ENCODE data around the gene INHBC. TPM values are rescaled to one million over a fixed set of nuclear protein-coding genes. Genes with fewer than 3 reads are reported as not detected.

Gene INHBC
- total and polyA plus RNA-seq, 3 donors from 2014 or later, result 1.8 to 3.1 (median 2.1) TPM

DNA sequence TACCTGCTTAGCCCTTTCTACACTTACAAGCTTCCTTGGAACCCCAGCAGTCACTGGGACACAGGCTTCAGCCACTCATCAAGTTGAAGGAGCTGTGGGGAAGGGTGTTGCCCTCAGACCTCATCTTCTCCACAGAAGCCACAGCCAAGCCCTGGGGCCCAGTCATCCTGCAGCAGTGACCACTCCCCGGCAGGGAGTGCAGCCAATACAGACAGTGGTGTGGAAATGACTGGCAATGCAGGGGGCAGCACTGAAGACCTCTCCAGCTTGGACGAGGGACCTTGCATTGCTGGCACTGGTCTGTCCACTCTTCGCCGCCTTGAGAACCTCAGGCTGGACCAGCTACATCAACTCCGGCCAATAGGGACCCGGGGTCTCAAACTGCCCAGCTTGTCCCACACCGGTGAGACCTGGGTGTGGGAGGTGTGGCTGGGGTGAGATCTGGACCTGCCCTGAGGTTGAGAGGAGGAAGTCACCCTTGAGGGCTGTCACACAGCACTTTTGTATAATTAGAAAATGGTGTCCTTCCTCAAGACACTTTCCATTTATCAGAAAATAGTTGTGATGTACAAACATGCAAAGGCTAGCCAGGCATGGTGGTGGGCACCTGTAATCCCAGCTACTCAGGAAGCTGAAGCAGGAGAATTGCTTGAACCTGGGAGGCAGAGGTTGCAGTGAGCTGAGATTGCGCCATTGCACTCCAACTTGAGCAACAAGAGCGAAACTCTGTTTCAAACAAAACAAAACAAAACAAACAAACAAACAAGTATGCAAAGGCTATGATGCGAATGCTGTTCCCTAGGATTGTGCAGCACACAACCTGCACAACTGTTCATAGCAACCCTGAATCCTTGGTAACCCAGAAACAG, 34.9 kb downstream of the INHBC start:
- no peaks in the 10 kb centered on the region for H3K36me3 ChIP-seq (ENCODE audit: low read depth, missing control alignments)
- TF ChIP-seq, protein P1, sequence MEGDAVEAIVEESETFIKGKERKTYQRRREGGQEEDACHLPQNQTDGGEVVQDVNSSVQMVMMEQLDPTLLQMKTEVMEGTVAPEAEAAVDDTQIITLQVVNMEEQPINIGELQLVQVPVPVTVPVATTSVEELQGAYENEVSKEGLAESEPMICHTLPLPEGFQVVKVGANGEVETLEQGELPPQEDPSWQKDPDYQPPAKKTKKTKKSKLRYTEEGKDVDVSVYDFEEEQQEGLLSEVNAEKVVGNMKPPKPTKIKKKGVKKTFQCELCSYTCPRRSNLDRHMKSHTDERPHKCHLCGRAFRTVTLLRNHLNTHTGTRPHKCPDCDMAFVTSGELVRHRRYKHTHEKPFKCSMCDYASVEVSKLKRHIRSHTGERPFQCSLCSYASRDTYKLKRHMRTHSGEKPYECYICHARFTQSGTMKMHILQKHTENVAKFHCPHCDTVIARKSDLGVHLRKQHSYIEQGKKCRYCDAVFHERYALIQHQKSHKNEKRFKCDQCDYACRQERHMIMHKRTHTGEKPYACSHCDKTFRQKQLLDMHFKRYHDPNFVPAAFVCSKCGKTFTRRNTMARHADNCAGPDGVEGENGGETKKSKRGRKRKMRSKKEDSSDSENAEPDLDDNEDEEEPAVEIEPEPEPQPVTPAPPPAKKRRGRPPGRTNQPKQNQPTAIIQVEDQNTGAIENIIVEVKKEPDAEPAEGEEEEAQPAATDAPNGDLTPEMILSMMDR (IDR thresholded peaks at IDR 0.05), result no peak
- TF ChIP-seq POLR2A (IDR thresholded peaks at IDR 0.05), result no peak
- no peaks in the 10 kb centered on the region for H3K27me3 ChIP-seq
- H3K27ac ChIP-seq, result no peak overlapping the region
- no peaks in the 10 kb centered on the region for H3K9me3 ChIP-seq
- intact Hi-C loops (cut with DNase I; ENCODE audit: low total_unique reads), result no loop called here
- WGBS, 2 donors, result 85 to 87% methylated on average over 10 of the region's 10 CpGs
- DNase-seq, result no peak
- no peak overlapping the region for H3K4me3 ChIP-seq
- no peaks in the 10 kb centered on the region for H3K4me1 ChIP-seq

DNA sequence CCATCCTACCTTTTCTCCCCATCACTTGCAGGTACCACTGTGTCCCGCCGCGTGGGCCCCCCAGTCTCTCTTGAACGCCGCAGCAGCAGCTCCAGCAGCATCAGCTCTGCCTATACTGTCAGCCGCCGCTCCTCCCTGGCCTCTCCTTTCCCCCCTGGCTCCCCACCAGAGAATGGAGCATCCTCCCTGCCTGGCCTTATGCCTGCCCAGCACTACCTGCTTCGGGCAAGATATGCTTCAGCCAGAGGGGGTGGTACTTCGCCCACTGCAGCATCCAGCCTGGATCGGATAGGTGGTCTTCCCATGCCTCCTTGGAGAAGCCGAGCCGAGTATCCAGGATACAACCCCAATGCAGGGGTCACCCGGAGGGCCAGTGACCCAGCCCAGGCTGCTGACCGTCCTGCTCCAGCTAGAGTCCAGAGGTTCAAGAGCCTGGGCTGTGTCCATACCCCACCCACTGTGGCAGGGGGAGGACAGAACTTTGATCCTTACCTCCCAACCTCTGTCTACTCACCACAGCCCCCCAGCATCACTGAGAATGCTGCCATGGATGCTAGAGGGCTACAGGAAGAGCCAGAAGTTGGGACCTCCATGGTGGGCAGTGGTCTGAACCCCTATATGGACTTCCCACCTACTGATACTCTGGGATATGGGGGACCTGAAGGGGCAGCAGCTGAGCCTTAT, 35.8 kb downstream of the INHBC start:
- DNase-seq, result no peak
- 84 to 91% methylated on average over 11 to 14 of the region's 14 CpGs for WGBS, 2 donors
- TF ChIP-seq, protein P1 (IDR thresholded peaks at IDR 0.05), result no peak
- TF ChIP-seq POLR2A (IDR thresholded peaks at IDR 0.05), result no peak
- Histone ChIP-seq H3K4me3 (no peak overlapping the region), H3K9me3 (no peaks in the 10 kb centered on the region), H3K27ac (no peak overlapping the region), H3K27me3 (no peaks in the 10 kb centered on the region), H3K36me3 (ENCODE audit: low read depth, missing control alignments) (no peaks in the 10 kb centered on the region), H3K4me1 (peaks cover 4% of the 10 kb centered on the region)
- intact Hi-C loops (cut with DNase I; ENCODE audit: low total_unique reads), result no loop called here

DNA sequence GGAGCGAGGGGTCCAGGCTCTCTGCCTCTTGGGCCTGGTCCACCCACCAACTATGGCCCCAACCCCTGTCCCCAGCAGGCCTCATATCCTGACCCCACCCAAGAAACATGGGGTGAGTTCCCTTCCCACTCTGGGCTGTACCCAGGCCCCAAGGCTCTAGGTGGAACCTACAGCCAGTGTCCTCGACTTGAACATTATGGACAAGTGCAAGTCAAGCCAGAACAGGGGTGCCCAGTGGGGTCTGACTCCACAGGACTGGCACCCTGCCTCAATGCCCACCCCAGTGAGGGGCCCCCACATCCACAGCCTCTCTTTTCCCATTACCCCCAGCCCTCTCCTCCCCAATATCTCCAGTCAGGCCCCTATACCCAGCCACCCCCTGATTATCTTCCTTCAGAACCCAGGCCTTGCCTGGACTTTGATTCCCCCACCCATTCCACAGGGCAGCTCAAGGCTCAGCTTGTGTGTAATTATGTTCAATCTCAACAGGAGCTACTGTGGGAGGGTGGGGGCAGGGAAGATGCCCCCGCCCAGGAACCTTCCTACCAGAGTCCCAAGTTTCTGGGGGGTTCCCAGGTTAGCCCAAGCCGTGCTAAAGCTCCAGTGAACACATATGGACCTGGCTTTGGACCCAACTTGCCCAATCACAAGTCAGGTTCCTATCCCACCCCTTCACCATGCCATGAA, 36.5 kb downstream of the INHBC start:
- H3K36me3 ChIP-seq (ENCODE audit: low read depth, missing control alignments), result no peaks in the 10 kb centered on the region
- H3K4me1 ChIP-seq, result peaks cover 11% of the 10 kb centered on the region
- H3K27me3 ChIP-seq, result no peaks in the 10 kb centered on the region
- no peak for DNase-seq
- no peak overlapping the region for H3K27ac ChIP-seq
- WGBS, 2 donors, result 80 to 91% methylated on average over 1 to 4 of the region's 4 CpGs
- no peaks in the 10 kb centered on the region for H3K9me3 ChIP-seq
- TF ChIP-seq, protein P1 (IDR thresholded peaks at IDR 0.05), result no peak
- TF ChIP-seq POLR2A (IDR thresholded peaks at IDR 0.05), result no peak
- no peak overlapping the region for H3K4me3 ChIP-seq
- intact Hi-C loops (cut with DNase I; ENCODE audit: low total_unique reads), result no loop called here

DNA sequence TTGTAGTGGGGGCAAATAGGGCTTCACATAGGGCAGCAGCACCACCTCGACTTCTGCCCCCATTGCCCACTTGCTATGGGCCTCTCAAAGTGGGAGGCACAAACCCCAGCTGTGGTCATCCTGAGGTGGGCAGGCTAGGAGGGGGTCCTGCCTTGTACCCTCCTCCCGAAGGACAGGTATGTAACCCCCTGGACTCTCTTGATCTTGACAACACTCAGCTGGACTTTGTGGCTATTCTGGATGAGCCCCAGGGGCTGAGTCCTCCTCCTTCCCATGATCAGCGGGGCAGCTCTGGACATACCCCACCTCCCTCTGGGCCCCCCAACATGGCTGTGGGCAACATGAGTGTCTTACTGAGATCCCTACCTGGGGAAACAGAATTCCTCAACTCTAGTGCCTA, 37.1 kb downstream of the INHBC start:
- WGBS, 2 donors, result 81 to 100% methylated on average over 3 of the region's 3 CpGs
- Histone ChIP-seq H3K27me3 (no peaks in the 10 kb centered on the region), H3K4me3 (no peak overlapping the region), H3K36me3 (ENCODE audit: low read depth, missing control alignments) (no peaks in the 10 kb centered on the region), H3K4me1 (peaks cover 15% of the 10 kb centered on the region), H3K27ac (no peak overlapping the region), H3K9me3 (no peaks in the 10 kb centered on the region)
- no peak for TF ChIP-seq POLR2A (IDR thresholded peaks at IDR 0.05)
- TF ChIP-seq, protein P1 (IDR thresholded peaks at IDR 0.05), result no peak
- DNase-seq, result no peak
- intact Hi-C loops (cut with DNase I; ENCODE audit: low total_unique reads), result no loop called here

Data from testis (tissue), 3 donors.